ENCODE measurements around the gene NYAP2.

NYAP2 gene

DNA sequence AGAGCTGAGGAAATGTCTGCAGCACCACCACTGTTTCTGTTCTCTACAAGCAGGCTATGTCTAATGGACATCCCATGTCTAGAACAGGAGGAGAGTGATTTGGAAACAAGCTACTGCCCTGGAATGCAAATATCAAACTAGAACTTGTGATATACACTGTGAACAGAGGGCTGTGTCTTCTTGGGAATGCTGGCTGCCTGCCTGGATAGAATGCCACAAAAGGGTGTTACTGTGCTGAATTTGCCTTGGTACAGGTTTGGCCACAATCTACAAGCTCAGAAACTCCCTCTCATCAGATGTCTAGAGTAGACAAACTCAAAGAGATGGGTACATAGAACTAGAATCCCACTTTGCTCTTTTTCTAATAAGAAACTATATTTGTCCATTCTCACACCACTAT is 170.5 kb downstream of the NYAP2 start:
- DNase-seq, result peak; percentile 10

- no peak for DNase-seq
Measured at GRCh38 chr2:225573603-225574002, 174.1 kb downstream of the NYAP2 start.

DNA sequence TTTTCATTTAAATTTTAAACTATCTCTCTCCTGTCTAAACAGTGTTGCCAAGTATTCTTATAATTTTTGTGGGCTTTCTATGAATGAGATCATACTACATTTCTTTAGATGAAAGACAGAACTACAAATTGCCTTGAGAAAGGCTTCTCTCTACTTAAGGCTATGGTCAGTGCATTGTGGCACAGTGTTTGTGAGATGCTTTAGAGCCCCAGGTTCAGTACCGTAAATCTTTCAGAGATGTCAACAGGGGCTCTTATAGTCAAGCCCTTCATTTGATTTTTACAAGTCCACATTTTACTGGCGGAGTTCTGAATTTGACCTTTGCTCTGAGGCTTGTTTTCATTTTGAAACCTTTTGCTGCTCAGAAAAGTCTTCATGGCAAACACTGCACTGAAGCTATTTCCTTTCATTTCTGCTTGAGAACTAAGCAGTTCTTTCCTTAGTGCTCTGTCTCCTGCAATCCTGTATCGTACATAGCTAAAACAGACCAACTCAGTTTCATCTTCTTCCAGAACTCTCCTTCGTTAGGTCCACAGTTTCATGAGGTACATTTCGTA is 175.2 kb downstream of the NYAP2 start:
- no peak for DNase-seq

DNA sequence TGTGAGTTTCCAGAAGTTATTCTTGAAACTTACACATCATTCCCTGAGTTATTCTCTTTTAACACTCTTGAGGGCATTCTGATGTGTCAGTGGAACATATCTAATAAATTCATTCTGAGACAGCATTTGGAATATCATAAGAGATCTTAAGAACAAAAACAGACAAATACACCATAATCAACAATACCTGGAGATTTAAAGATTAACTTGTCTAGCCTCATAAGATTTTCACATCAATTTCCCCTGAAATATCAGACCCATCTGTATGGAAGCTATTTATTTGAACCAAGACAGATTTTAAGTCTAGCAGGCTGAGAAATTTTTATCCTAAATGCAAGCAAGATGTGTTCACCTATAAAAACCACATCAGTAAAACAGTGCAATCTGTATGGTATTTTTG is 181.6 kb downstream of the NYAP2 start:
- no peak for DNase-seq

GRCh38 chr2:225581906-225582305 is 182.4 kb downstream of the NYAP2 start:
- DNase-seq, result no peak

DNA sequence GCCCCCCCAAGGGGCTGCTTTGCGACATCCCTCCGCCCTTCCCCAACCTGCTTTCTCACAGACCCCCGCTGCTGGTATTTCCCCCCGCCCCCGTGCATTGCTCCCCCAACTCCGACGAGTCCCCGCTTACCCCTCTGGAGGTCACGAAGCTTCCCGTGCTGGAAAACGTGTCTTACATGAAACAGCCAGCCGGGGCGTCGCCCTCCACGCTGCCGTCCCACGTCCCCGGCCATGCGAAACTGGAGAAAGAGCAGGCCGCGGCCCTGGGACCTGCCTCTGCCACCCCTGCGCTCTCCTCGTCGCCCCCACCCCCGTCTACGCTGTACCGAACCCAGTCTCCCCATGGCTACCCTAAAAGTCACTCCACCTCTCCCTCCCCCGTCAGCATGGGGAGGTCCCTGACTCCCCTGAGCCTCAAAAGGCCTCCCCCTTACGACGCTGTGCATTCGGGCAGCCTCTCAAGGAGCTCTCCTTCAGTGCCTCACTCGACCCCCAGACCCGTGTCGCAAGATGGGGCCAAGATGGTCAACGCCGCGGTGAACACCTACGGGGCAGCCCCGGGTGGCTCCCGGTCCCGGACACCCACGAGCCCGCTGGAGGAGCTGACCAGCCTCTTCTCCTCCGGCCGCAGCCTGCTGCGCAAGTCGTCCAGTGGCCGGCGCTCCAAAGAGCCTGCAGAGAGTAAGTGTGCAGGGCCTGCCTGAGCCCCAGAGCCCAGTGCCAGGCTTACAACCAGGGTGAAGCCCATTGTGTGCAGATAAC is 183.0 kb downstream of the NYAP2 start:
- DNase-seq, result no peak

GRCh38 chr2:225584796-225585195 is 185.3 kb downstream of the NYAP2 start:
- peak; percentile 30 for DNase-seq

- no peak for DNase-seq
Measured at GRCh38 chr2:225590932-225591331, 191.4 kb downstream of the NYAP2 start.

GRCh38 chr2:225597911-225598310 is 198.4 kb downstream of the NYAP2 start:
- DNase-seq, result no peak

DNA sequence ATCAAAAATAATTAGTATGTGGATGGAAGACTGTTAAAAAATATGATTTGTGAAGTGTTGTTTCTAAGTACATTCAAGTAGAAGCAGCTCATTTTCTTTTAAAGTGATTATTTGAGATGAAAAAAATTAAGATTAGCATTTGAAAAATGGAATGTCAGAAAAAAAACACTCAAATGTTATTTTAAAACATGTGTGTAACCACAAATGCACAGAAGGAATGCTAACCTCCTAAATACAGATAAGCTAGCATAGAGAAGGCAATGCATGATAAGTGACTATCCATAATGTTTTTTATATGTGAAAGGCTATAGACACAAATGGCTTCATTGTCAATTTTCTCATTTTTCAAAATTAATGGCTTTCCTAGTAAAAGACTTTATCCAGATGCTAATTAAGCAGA is 198.9 kb downstream of the NYAP2 start:
- no peak for DNase-seq

- no peak for DNase-seq
Measured at GRCh38 chr2:225598897-225599296, 199.4 kb downstream of the NYAP2 start.

DNA sequence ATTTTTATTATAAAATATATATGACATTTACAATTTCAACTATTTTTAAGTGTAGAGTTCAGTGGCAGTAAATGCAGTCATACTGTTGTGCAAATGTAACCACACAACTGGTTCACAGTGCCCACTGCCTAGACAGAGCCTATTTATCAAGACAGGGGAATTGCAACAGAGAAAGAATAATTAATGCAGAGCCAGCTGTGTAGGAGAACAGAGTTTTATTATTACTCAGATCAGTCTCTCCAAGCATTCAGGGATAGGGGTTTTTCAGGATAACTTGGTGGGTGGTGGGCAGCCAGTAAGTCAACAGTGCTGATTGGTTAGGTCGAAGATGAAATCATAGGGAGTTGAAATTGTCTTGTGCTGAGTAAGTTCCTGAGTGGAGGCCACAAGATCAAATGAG is 200.3 kb downstream of the NYAP2 start:
- DNase-seq, result no peak

- no peak for DNase-seq
Measured at GRCh38 chr2:225600444-225600843, 200.9 kb downstream of the NYAP2 start.

GRCh38 chr2:225600865-225601264 is 201.4 kb downstream of the NYAP2 start:
- no peak for DNase-seq

- no peak for DNase-seq
Measured at GRCh38 chr2:225602205-225602604, 202.7 kb downstream of the NYAP2 start.

DNA sequence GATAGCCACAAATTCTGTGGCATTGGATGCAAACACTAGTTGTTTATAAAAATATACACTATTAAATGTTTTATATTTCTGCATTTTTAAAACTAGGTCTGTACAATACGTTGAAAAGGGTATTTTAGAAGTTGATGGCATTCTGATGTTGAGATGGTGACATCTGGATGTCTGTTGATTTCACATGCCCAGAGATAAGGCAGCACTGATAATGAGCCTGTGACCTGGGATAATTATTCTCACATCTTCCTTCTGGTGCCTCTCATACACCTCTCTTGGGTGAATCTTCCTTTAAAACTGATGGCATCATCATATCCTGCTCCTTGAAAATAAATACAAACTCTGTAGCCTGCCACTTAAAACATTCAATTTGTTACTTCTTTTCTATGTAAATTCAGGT is 208.6 kb downstream of the NYAP2 start:
- DNase-seq, result no peak

DNA sequence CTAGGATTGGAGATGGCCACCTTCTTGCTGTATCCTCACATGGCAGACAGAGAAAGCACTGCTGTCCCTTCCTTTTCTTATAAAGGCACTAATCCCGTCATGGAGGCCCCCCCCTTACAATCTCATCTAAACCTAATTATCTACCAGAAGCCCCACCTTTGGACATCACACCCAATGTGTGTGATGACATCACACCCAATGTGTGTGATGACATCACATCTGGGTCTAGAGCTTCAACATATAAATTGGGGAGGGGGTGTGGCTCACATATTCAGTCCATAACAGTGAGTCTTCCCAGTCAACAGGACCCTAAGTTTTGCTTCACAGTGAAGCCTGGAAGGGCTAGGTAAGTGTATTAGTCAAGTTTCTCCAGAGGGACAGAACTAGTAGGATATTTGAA is 213.1 kb downstream of the NYAP2 start:
- no peak for DNase-seq

DNA sequence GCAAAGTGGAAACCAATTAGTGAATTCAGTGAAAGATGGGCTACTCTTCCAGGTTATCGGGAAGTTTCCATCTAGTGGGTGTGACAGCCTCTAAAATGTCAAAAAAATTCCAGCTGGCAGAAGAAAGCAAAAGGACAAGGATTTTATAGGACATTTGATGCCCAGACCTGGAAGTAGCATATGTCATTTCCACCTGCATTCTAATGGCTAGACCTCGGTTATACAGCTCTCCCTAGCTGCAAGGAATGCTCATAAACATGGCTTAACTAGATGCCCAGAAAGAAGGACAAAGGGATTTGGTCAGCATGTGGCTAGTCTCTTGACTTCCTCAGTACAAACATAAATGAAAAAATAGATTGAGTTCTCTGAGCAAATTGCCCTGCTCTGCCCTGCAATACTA is 215.4 kb downstream of the NYAP2 start:
- DNase-seq, result no peak

DNA sequence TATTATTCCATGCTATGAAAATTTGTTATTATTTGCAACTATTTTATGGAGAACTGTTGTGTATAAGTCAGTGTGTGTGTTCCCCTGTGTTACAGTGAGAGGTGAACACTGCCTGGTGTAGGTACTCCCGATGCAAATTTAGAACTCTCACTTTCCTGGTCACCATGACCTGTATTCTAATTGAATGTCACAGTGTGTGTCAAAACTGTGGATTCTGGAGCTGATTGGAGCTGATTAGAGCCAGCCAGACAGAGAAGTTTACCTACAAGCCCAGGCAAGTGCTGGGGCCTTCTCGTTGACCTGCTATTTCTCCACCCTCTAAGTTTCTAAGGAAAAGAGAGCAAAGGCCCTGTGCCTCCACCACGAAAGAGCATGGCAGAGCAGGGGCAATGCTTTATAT is 216.0 kb downstream of the NYAP2 start:
- DNase-seq, result no peak

DNA sequence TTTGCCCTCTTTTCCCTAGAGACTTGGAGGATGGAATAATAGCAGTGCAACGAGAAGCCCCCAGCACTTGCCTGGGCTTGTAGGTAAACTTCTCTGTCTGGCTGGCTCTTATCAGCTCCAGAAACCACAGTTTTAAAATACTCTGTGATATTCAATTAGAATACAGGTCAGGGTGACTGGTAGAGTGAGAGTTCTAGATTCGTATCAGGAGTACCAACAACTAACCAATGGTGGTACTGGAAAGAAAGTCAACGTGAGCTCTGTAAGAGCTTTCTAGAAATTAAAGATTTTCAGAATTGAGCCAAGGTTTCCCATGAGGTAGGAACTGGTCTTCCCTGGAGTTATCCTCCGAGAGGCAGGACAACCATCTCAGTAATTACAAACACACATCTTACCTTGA is 216.9 kb downstream of the NYAP2 start:
- DNase-seq, result no peak

- DNase-seq, result no peak
Measured at GRCh38 chr2:225616848-225617247, 217.3 kb downstream of the NYAP2 start.

GRCh38 chr2:225620227-225620626 is 220.7 kb downstream of the NYAP2 start:
- DNase-seq, result no peak

DNA sequence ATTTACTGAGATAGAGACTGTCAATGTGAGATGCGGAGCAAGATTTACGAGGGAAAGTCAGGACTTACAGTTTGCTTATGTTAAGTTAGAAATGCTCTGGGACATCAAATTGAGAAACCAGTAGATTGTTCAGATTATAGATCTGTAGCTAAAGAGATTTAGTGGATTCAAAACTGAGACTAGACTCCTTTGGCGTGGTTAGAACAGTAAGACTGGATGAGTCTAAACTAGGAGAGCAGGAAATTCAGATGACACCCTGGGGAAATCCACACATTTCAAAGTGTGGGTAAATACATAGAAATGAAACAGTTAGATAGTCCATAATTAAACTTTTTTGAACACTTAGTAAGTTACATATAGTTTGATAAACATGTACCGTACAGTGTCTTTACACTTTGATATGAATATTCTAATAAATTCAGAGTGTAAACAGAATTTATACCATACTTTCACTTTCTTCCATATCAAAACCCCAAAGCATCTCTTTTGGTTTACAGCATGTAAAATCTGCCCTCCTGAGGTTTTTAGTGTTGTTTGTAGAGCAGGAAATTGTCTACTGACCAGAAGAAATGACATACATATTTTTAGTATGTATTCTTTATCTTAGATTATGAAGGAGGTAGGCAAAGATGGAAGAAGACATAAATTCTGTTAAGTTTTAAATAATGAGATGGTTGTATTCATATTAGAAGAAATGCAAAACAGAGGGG is 231.5 kb downstream of the NYAP2 start:
- DNase-seq, result no peak

GRCh38 chr2:225632351-225632750 is 232.8 kb downstream of the NYAP2 start:
- no peak for DNase-seq
